Measurements from ENCODE around the gene CDH13.

The CDH13 gene

DNA sequence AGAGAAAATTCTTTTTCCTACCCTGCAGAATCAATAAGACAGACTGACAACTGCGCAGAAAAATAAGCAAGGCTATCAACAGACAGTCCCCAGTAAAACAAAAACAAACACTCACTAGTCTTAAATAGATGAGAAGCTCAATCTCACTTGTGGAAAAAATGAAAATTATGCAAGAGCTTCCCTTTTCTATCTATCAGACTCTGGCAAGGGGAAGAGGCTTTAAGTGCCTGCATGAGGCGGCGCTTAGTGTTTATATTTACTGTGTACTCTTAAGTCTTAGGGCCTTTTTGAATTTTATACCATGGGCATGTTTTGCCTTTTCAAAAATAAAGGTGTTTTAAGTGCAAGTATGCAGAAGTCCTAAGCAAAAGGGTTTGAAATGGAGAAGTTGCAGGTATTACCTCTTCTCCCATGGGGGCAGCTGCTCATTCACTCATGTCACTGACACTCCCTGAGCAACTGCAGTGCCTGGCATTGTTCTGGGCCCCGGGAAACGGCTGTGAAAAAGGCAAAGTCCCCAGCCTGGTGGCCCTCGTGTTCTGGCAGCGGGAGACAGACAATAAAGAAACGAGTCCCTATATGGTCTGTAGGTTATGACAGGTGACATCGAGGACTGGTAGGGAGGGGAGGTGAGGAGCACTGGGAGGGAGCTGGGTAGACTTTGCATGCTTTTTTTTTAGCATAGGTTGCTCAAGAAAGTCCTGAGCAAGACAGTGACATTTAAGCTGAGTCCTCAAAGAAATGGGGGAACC, 1216.2 kb downstream of the CDH13 start:
- no peak for DNase-seq (ENCODE audit: insufficient read length, low spot score)
- no peak for FAIRE-seq
- no peak for TF ChIP-seq POLR2A (IDR thresholded peaks at IDR 0.05; ENCODE audit: low read depth, low read length)

- DNase-seq (ENCODE audit: insufficient read length, low spot score) (no peak), FAIRE-seq (no peak)
- TF ChIP-seq POLR2A (IDR thresholded peaks at IDR 0.05; ENCODE audit: low read depth, low read length) = no peak
Observed at GRCh38 chr16:83843657-83844056, 1216.9 kb downstream of the CDH13 start.

DNA sequence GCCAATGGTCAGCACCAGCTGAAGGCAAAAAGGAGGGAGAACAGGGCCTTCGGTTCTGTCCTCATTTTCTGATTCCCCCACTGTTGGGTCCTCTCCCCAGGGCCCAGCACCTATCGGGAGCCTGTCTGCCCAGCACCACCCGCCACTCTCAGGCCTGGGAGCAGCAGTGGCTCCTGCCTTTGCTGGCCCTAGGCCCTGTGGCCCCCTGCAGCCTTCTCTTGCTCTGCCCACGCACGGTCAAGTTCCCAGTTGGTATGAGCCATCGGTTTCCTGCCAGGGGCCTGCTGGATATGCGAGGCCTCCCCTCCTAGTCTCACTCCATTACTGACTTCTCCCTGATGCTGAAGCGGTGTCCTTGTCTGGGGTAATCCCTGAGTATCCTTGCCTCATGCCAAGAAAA, 1218.5 kb downstream of the CDH13 start:
- no peak for FAIRE-seq
- no peak for DNase-seq (ENCODE audit: insufficient read length, low spot score)
- TF ChIP-seq POLR2A (IDR thresholded peaks at IDR 0.05; ENCODE audit: low read depth, low read length) = no peak

GRCh38 chr16:83847371-83848225, 1220.8 kb downstream of the CDH13 start:
- FAIRE-seq (no peak), DNase-seq (ENCODE audit: insufficient read length, low spot score) (no peak)
- TF ChIP-seq POLR2A (IDR thresholded peaks at IDR 0.05; ENCODE audit: low read depth, low read length) = no peak

- DNase-seq (ENCODE audit: insufficient read length, low spot score) = no peak
- TF ChIP-seq POLR2A (IDR thresholded peaks at IDR 0.05; ENCODE audit: low read depth, low read length) = no peak
- no peak for FAIRE-seq
Observed at GRCh38 chr16:83849421-83849820, 1222.7 kb downstream of the CDH13 start.

Measured in H54 (cell line).